GM08714 (cell line): ENCODE data around the gene TJP2.

ENCODE experiments used
- H3K4me3 ChIP-seq: fragments of 200-500 bp; sonication (Bioruptor generic); 2 replicates; pipeline ENCODE4 v1.5.1; 2014; ENCODE audit warnings: mild to moderate bottlenecking, low read length, inconsistent platforms
- ZNF274 ChIP-seq: IDR thresholded peaks from 2 replicates; pipeline ENCODE4 v1.6.1; 2012; ENCODE audit warnings: mild to moderate bottlenecking, low read depth, low read length

Gene TJP2

DNA sequence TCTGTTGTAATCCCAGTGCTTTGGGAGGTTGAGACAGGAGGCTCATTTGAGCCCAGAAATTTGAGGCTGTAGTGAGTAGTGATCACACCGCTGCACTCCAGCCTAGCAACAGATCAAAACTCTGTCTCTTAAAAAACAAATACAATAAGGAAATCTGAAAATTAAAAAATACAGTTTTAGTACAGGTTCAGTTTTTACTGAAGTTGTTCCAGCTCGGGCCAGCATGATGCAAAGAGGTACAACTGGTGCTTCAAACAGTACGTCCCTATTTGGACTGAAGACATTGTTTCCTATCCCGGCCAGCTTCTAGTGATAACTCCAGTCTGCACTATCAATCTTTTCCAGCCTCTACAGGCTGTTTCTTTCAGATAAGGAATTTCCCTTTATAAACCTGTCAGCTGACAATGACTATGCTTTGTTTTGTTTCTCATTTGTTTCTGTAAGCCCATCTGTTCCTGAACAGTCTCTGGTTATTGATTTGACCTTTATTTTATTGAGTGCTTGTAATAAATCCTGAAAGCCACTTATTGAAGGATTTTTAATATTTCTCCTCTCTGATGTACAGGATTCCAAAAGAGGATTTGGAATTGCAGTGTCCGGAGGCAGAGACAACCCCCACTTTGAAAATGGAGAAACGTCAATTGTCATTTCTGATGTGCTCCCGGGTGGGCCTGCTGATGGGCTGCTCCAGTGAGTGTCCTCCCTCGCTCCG is 41.9 kb downstream of the TJP2 start:
- no peak for TF ChIP-seq ZNF274
- no peak overlapping the region for H3K4me3 ChIP-seq

DNA sequence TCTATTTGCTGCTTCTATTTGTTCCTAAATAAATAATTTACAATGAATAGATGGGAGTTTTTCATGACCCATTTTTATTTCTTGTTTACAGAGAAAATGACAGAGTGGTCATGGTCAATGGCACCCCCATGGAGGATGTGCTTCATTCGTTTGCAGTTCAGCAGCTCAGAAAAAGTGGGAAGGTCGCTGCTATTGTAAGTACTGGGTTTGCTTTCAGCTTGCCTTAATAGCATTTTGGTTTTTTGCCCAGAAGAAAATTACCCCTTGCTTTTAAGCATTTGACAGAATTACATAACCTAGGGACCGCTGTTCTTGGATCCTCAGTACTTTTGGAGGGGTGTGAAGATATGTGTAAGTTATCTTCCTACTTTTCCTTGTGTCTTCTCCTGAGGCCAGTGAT is 44.1 kb downstream of the TJP2 start:
- no peak overlapping the region for H3K4me3 ChIP-seq
- no peak for TF ChIP-seq ZNF274

- H3K4me3 ChIP-seq, result no peak overlapping the region
- TF ChIP-seq ZNF274, result no peak
These were observed 47.0 kb downstream of the TJP2 start for GRCh38 chr9:69221036-69221435.

DNA sequence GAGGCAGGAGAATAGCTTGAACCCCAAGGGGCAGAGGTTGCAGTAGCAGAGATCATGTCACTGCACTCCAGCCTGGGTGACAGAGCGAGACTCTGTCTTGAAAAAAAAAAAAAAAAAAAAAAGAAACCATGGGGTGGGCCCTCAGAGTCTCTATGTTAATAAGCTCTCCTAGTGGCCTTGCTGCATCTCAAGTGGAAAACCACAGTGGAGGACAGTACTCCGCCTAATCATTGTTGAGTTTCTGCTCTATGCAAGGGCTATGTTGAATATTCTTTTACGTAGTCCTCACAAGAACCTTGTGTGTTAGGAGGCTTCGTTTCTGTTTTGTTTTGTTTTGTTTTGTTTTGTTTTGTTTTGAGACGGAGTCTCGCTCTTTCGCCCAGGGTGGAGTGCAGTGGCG is 48.9 kb downstream of the TJP2 start:
- no peak for TF ChIP-seq ZNF274
- H3K4me3 ChIP-seq, result no peak overlapping the region

DNA sequence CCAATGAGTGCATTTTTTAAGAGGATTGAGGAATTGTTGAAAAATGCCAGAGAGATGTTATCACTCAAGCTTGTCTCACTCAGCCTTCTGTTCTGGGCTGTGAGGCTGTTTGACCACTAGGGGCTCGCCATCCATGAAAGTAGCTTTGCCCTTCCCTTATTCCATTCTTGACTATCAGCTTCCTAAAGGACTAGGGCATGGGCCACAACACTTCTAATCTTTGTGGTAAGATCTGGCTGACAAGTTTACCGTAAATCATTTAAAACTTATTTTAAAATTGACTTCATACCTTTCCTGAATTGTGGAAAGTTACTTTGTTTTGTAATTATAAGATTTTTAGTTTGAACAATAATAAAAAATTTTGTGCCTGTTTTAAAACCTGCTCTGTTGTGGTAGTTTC is 49.5 kb downstream of the TJP2 start:
- no peak overlapping the region for H3K4me3 ChIP-seq
- TF ChIP-seq ZNF274, result no peak

GRCh38 chr9:69229367-69229766 is 55.3 kb downstream of the TJP2 start:
- no peak for TF ChIP-seq ZNF274
- no peak overlapping the region for H3K4me3 ChIP-seq

DNA sequence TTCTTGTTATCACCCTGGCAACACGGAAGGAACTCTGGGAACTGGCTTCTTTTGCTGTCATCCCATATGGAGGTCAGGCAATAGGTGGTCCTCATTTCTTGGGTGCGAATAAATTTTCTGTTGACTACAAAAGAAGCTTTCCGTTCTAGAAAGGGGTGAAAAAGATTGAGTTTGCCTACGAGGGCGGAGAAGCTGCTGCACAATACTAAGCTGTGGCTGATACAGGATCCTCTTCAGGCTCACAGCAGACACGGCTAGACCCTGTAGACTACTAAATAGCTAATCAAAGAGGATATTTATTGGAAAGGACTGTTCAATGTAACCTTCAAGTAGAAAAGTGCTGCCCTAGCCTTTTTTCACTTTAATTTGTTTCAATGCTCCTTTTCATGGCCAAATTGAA is 58.1 kb downstream of the TJP2 start:
- H3K4me3 ChIP-seq, result no peak overlapping the region
- no peak for TF ChIP-seq ZNF274

DNA sequence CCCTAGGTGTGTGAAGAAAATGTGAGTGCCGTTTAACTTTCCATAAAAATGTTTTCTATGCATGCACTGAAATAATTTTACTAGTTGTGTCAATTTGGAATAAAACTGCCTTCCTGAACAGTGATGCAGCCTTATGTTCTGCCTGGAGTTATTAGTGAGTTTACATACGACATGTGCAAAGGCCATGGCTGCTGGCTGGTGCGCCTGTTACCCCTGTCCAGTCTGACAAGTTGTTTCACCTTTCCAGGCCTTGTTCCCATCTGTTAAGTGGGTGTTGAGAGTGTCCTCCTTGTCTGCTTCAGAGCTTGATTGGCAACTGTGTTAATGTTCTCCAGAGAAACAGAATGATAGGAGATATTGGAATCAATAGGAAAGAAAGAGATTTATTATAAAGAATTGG is 60.6 kb downstream of the TJP2 start:
- H3K4me3 ChIP-seq, result no peak overlapping the region
- no peak for TF ChIP-seq ZNF274

DNA sequence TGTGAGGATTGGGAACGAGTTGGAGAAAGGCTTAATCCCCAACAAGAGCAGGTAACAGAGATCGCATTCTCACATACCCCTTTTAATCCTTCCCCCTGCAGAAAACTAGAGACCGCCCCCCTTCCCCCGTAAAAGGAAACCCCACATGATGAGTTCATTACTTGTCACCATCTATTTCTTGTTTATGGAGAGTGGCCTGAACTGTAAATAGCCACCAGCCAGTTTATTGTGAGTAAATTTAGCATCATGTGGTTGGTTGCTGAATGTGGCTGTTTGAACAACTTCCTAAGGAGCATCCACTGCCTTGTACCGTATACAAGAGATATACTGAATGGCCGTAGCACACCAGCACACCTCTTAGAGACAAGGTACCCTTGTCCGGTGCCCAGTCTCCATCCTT is 62.1 kb downstream of the TJP2 start:
- no peak for TF ChIP-seq ZNF274
- H3K4me3 ChIP-seq, result no peak overlapping the region

GRCh38 chr9:69237702-69238295 is 63.7 kb downstream of the TJP2 start:
- H3K4me3 ChIP-seq, result no peak overlapping the region
- no peak for TF ChIP-seq ZNF274

GRCh38 chr9:69243116-69243515 is 69.0 kb downstream of the TJP2 start:
- no peak overlapping the region for H3K4me3 ChIP-seq
- TF ChIP-seq ZNF274, result no peak

DNA sequence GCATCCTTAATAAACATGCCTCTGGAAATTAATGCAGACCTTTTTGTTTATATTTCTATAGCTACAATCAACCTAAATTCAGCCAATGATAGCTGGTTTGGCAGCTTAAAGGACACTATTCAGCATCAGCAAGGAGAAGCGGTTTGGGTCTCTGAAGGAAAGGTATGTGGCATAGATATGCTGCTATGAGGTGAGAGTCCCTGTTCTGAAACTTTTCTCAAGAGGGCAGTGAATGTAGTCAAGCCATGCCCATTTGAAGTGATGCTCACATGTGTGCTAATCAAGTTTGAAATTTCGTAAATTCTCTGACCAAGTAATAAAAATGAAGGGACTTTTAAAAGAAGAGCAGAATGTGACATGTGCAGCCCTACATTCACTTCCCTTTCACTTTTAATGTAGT is 72.6 kb downstream of the TJP2 start:
- TF ChIP-seq ZNF274, result no peak
- H3K4me3 ChIP-seq, result no peak overlapping the region

DNA sequence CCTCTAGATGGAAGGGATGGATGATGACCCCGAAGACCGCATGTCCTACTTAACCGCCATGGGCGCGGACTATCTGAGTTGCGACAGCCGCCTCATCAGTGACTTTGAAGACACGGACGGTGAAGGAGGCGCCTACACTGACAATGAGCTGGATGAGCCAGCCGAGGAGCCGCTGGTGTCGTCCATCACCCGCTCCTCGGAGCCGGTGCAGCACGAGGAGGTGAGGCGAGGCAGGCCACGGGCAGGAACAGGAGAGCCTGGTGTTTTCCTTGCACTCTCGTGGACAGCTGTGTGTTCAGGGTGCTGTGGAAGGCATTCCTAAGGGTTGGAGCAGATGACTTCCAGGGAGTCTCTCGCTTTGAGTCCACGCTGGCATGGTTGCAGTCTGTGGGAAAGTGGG is 73.9 kb downstream of the TJP2 start:
- no peak overlapping the region for H3K4me3 ChIP-seq
- TF ChIP-seq ZNF274, result no peak

DNA sequence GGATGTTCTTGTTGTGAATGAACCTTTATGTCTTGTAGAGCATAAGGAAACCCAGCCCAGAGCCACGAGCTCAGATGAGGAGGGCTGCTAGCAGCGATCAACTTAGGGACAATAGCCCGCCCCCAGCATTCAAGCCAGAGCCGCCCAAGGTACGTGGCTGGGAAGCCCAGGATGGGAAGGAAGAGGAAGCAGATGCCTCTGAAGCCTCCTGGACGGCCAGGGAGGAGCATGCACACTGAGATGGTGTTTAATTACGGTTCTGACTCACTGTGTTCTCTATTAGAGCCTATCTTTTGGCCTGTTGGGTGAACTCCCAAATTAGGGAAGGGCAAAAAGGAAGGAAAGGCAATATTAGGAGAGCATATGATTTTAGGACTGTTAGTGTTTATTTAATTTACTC is 75.3 kb downstream of the TJP2 start:
- no peak overlapping the region for H3K4me3 ChIP-seq
- TF ChIP-seq ZNF274, result no peak

GRCh38 chr9:69250681-69251080 is 76.6 kb downstream of the TJP2 start:
- TF ChIP-seq ZNF274, result no peak
- H3K4me3 ChIP-seq, result no peak overlapping the region

DNA sequence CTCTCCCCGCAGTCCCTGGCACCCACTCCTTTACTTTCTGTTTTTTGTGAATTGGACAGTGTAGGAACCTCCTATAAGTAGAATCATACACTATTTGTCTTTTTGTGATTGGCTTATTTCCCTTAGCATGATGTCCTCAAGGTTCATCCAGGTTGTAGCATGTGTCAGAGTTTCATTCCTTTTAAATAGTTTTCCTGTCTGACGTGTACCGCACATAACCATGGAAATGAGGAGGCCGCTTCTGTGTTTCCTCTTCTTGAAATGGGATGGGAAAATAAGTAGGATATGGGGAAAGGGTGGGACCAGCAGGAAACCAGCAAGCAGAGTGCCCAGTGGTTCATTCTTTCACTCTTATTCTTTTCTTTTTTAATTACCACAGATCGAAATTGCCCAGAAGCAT is 78.4 kb downstream of the TJP2 start:
- TF ChIP-seq ZNF274, result no peak
- no peak overlapping the region for H3K4me3 ChIP-seq
